ENCODE measurements around the gene PHACTR3.

The PHACTR3 gene

GRCh38 chr20:59777331-59777725 is 173.0 kb downstream of the PHACTR3 start:
- DNase-seq (ENCODE audit: low read depth, low spot score) = no peak

- no peak for DNase-seq (ENCODE audit: low read depth, low spot score)
These were observed 173.7 kb downstream of the PHACTR3 start for GRCh38 chr20:59777814-59778575.

GRCh38 chr20:59778615-59779200 is 174.4 kb downstream of the PHACTR3 start:
- no peak for DNase-seq (ENCODE audit: low read depth, low spot score)

DNA sequence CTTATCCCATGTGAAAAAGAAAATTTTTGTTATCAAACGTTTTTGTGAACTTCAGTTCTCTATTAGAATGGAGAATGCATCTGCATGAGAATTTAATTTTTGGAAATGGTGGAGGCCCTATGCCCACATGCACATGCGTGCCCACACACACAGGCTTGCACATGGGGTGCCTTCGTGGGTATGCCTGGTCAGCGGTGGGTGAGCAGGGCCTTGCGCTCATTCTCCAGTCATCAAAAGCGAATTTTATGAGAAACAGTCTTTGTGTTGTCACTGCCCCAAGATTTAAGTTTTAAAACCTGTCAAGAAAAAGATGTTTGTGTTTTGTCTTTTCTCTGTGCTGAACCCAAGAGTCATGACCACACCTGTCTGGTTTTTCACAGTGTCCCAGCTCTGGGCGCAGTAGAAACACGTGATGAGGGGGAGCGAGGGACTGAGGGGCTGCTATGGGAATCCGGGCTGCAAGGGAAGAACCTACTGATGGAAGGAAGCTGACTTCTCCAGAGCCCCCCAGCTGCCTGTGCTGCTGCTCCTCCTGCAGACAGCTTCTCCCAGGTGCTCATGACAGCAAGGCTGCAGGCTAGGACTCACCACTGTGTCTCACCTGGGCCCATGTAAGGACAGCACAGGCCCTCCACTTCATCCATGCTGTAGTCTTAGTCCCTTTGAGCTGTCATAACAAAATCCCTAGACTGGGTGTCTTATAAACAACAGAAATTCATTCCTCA is 175.5 kb downstream of the PHACTR3 start:
- DNase-seq (ENCODE audit: low read depth, low spot score) = no peak

DNA sequence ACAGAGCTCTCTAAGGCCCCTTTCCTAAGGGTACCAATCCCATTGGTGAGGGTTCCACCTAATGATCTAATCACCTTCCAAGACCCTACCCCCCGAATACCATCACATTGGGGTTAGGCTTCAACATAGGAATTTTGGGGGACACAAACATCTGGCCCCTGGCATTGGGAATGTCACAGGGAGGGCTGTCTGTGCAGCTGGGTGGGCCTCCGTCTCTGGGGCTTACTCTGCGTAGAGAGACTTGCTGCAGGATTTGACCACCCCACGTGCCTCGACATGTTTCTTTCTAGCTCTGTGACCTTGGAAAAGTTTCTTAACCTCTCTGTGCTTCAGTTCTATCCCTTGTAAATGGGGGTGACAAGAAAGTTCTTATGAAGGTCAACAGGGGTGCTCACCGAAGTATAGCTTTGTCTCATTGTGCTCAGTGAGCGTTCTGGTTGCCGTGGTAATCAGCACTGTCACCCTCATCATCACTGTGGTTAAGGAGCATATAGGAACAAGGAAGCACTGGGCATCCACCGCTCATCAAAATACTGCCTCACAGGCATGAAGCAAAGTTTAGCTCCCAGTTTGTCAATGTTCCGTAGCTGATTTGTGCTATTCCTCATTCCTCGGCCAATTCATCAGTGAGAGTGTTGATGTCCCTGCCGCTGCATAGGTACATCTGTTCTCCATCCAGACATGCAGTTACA is 176.3 kb downstream of the PHACTR3 start:
- no peak for DNase-seq (ENCODE audit: low read depth, low spot score)

- DNase-seq (ENCODE audit: low read depth, low spot score) = no peak
These were observed 176.9 kb downstream of the PHACTR3 start for GRCh38 chr20:59781226-59781625.

DNA sequence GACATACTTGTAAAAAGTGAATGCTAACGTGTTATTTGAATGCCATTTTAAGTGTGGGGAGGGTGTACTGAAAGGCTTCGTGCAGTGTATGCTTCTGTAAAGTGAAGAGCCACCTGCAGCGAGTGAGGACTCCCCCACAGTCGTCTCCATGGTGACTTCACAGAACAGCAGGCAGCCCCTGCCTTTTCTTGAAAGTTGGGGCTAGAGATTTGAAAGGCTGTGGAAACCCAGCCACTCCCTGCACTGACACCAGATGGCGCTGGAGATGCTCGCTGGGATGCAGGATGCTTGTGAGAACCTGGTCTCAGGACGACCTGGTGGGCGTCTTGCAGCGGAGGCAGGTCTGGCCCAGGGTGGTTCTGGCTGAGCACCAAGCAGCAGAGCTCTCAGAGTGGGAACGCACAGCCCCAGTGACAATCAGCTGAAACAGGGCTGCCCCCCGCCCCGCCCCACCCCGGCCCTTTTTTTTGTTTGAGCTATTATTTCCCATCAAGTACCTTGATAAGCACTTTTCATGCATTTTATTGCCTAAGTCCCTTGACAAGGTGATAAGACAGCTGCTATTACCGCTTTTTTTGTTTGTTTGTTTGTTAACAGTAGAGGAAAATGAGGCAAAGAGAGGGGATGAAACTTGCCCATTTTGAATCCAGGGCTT is 178.8 kb downstream of the PHACTR3 start:
- DNase-seq (ENCODE audit: low read depth, low spot score) = peak; percentile 62

GRCh38 chr20:59783641-59784010 is 179.3 kb downstream of the PHACTR3 start:
- DNase-seq (ENCODE audit: low read depth, low spot score) = no peak

DNA sequence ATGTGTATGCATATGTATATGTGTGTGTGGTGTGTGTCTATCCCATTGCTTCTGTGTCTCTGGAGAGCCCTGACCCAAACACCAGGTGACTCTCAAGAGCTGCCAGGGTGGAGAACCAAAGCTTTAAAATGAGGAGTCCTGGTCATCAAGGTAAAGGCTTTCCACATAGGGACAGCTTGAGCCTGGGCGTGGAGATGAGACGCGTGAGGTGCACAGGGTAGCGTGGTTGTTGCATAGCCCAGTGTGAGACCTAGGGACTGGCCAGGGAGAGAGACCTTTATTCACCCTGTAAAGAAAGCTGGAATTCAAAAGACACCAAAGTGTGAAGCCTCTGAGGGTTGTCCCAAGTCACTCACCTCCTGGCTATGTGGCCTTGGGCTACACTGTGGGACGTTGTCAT is 180.0 kb downstream of the PHACTR3 start:
- no peak for DNase-seq (ENCODE audit: low read depth, low spot score)

DNA sequence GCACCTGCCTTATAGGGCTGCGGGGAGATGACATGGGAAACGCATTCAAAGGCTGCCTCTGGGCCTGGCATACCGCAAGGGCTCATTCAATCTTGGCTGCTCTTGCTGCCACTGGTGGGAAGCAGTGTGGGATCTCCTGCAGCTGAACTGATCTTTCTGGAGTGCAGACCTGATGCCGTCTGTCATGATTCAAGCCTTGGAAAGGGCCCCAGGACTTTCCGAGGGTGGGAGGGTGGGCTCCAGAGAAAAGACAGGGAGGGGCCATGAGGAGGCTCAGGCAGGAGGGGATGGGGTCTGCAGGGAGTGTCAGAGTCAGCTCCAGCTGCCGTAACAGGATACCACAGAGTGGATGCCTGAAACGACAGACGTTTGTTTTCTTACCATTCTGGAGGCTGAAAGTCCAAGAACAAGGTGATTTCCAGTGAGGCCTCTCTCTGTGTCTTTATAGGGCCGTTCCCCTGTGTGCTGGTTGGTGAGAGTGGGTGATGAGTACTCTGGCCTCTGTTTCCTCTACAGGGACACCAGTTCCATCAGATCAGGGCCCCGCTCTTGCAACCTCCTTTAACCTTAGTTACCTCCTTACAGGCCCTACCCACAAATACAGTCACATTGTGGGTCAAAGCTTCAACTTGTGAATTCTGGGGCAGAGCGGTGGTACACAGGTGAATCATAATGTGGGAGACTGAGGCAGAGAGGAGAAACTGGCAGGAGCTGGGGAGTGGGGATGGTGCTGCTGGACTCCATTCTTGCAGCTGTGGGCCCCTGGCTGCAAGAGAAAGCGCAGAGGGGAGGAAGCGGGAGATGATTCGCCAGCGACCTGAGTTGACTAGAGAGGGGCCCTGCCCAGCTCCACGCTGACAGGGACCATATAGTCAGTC is 180.7 kb downstream of the PHACTR3 start:
- DNase-seq (ENCODE audit: low read depth, low spot score) = no peak

- DNase-seq (ENCODE audit: low read depth, low spot score) = no peak
These were observed 181.3 kb downstream of the PHACTR3 start for GRCh38 chr20:59785669-59785959.

DNA sequence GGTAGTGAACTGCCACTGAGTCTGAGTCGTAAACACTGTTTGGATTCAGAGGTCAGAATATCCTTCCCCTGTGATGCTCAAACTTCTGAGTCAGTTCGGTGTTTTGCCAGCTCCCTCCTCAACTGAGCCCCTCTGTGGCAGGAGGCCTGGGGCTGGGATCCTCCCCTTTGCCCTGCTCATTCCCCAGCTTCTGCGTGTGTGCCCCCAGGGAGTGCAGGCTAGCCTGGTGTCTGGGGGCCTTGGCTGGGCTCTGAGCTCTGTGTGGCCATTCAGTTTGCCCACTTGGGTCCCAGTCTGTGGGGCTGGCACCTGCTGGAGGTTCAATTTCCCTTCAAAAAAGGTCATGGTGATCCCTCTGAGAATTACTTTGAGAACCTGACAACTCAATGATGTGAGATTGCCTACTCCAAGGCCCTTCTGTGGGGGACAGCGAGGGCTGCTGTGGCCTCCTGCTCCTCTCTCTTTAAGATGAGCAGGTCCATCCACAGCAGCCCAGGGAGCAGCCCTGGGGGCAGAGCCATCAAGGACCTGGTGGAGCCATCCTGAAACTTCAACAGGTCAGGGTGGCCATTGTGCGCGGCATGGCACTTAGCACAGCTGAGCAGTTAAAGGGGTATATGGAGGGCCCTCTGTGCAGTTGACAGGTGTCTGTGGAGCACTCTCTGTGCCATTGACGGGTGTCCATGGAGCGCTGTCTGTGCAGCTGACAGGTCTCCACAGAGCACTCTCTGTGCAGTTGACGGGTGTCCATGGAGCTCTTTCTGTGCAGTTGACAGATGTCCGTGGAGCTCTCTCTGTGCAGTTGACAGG is 181.9 kb downstream of the PHACTR3 start:
- DNase-seq (ENCODE audit: low read depth, low spot score) = no peak

DNA sequence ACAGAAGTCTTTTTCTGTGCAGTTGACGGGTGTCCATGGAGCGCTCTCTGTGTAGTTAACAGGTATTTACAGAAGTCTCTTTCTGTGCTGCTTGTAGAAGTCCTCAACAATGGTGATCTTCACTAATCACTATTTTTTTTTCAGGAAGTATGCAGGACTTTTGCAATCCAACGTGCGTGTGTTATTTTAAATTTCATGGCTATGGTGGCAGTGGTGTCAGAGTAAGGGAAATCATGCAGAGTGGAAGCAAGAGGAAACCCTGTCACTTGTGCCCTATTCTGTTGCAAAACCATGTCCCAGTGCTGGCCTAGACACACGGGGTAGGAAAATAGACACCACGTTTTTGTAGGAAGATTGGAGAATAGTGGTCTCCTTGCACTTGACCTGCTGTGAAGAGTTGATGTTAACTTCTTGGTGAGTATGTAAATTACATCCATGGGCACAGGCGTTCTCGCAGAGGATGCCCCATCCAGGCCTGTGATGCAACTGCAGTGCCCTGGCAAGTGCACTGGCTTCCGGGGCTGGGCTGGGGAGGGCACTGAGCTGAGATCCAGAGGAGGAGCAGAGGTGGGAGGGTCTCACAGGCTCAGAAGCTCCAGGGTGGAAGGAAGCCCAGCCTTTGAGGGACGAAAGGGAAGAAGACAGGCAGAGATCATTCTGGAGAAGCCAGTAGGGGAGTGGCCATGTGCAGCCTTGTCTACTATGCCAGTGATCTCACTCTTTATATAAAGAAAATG is 182.6 kb downstream of the PHACTR3 start:
- no peak for DNase-seq (ENCODE audit: low read depth, low spot score)

DNA sequence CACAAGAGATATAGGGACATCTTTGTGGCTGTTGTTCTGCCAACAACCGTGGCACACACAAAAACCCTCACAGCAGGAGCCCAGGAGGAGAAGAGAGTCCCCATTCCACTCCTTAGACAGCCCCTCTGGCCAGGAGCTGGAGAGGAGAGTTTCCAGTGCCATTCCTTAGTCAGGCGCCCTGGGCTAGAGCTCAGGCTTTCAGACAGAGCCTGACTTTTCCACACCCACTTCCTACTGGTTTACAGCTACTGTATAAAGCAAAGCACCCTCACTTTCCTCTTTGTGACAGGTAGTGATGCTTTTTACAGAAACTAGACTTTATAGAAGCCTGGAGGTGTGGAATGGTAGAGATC is 183.2 kb downstream of the PHACTR3 start:
- DNase-seq (ENCODE audit: low read depth, low spot score) = no peak

GRCh38 chr20:59788196-59788735 is 183.9 kb downstream of the PHACTR3 start:
- no peak for DNase-seq (ENCODE audit: low read depth, low spot score)

GRCh38 chr20:59788811-59789397 is 184.6 kb downstream of the PHACTR3 start:
- DNase-seq (ENCODE audit: low read depth, low spot score) = no peak

- no peak for DNase-seq (ENCODE audit: low read depth, low spot score)
These were observed 185.3 kb downstream of the PHACTR3 start for GRCh38 chr20:59789686-59790085.

DNA sequence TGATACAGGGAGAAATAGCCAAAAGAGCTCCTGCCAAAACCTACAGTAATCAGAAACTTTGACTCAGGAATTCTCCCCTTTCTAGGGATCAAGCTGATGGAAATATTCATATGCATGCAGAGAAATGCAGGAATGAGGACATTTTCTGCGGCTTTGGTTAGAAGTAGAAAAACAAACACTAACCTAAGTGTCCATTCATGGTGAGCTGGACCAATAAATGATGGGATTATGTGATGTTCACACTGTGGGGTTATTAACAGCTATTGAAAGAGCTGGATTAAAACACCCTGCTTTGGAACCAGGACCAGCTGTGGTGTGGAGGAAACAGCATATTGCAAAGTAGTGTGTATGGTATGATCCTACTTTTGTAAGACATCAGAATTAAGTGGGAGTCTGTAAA is 186.0 kb downstream of the PHACTR3 start:
- DNase-seq (ENCODE audit: low read depth, low spot score) = peak; percentile 20

GRCh38 chr20:59792300-59792699 is 188.0 kb downstream of the PHACTR3 start:
- DNase-seq (ENCODE audit: low read depth, low spot score) = no peak
